ENCODE data around the gene IFNE.

DNA sequence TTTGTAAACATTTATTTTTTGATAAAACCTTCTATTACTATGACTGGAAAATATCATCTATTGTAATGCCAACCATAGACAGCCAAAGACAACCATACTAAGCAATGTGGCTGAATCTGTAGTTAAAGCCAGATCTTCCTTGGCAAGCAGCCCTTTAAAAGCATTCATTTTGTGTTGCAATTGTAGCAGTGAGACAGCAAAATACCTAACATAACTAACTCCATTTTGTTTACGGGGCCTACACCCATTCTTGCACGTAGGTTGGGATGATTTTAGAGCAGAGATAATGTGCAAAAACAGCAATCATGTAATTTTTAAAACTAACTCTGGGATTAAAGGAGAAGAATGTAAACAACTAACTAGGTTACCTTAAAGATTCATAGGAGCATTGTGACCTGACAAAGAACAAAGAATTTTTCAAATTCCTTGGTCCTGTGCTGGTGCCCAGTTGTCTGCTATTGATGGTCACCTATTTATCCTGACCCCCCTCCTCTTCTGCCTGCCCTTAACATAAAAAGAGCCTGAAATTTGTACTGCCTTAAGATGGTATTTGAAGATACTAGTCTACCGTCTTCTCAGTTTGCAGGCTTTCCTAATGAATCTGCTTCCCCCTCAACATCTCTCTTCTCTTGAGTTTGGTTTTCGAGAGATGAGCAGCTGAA, 31.2 kb downstream of the IFNE start:
- TF ChIP-seq, protein P1, sequence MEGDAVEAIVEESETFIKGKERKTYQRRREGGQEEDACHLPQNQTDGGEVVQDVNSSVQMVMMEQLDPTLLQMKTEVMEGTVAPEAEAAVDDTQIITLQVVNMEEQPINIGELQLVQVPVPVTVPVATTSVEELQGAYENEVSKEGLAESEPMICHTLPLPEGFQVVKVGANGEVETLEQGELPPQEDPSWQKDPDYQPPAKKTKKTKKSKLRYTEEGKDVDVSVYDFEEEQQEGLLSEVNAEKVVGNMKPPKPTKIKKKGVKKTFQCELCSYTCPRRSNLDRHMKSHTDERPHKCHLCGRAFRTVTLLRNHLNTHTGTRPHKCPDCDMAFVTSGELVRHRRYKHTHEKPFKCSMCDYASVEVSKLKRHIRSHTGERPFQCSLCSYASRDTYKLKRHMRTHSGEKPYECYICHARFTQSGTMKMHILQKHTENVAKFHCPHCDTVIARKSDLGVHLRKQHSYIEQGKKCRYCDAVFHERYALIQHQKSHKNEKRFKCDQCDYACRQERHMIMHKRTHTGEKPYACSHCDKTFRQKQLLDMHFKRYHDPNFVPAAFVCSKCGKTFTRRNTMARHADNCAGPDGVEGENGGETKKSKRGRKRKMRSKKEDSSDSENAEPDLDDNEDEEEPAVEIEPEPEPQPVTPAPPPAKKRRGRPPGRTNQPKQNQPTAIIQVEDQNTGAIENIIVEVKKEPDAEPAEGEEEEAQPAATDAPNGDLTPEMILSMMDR (IDR thresholded peaks at IDR 0.05) = no peak
- TF ChIP-seq POLR2AphosphoS5 (IDR thresholded peaks at IDR 0.05) = no peak
- TF ChIP-seq POLR2A (IDR thresholded peaks at IDR 0.05) = no peak
